HEK293 (cell line): ENCODE data around the gene CNTFR.

Source experiments
- ZNF211 ChIP-seq: fragments of 450-650 bp; formaldehyde crosslinking; IDR thresholded peaks from 2 replicates; pipeline ENCODE4 v1.5.1; 2016; ENCODE audit warnings: low read depth, missing biosample characterization, missing genetic modification characterization
- TF ChIP-seq, protein P1 (sequence below): IDR thresholded peaks from 2 replicates; pipeline ENCODE4 v1.6.1; 2011; ENCODE audit warnings: mild to moderate bottlenecking, low read depth, low read length, borderline replicate concordance

GRCh38 chr9:34570809-34571480 lies 18.6 kb downstream of the CNTFR start:
- TF ChIP-seq, protein P1, sequence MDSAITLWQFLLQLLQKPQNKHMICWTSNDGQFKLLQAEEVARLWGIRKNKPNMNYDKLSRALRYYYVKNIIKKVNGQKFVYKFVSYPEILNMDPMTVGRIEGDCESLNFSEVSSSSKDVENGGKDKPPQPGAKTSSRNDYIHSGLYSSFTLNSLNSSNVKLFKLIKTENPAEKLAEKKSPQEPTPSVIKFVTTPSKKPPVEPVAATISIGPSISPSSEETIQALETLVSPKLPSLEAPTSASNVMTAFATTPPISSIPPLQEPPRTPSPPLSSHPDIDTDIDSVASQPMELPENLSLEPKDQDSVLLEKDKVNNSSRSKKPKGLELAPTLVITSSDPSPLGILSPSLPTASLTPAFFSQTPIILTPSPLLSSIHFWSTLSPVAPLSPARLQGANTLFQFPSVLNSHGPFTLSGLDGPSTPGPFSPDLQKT: no peak
- TF ChIP-seq ZNF211 (tag by site-specific recombination): no peak
